GM12878 (cell line): ENCODE results near the gene FBLN5. TPM values are rescaled to one million over a fixed set of nuclear protein-coding genes. Genes with fewer than 3 reads are reported as not detected.

Experiments
- ATAC-seq: fragments of 200-7000 bp; cut with Tn5 transposase; 3 replicates; pipeline ENCODE4 v1.9.1; 2020; ENCODE audit warnings: mild to moderate bottlenecking, moderate library complexity
- BruUV-seq: library from RNA; stranded (reverse); fragments of 400-500 nt; replicated peaks from 2 replicates; lab custom pipeline; 2021; lab: Mats Ljungman, UMichigan
- CTCF ChIA-PET: fragments of 300-600 bp; sonication (Branson Sonifier 250); formaldehyde crosslinking; extraction: SDS; loops from one replicate; lab custom pipeline; 2021; ENCODE audit warnings: inconsistent platforms; lab: Yijun Ruan, JAX
- POLR2A ChIA-PET: fragments of 350-600 bp; formaldehyde crosslinking; extraction: SDS; loops from one replicate; lab custom pipeline; 2021; ENCODE audit warnings: inconsistent platforms; lab: Charles Lee
- RAD21 ChIA-PET: fragments of 300-600 bp; sonication (Branson Sonifier 250); formaldehyde crosslinking; loops from one replicate; lab custom pipeline; 2023; ENCODE audit warnings: antibody characterized with exemption; ENCODE audit not compliant: unreplicated experiment; lab: Charles Lee
- SMC1A ChIA-PET: fragments of 300-600 bp; sonication (Branson Sonifier 250); formaldehyde crosslinking; loops from one replicate; lab custom pipeline; 2023; ENCODE audit not compliant: unreplicated experiment, uncharacterized antibody; lab: Charles Lee
- DNase-seq: peaks from one replicate; pipeline ENCODE4 v3.0.0-alpha.2; 2011; ENCODE audit warnings: low read depth, low spot score
- FAIRE-seq: peaks from 3 replicates; lab custom pipeline; 2011; peaks lifted over from hg19 to GRCh38; lab: Jason Lieb, UNC
- H2AFZ ChIP-seq: 2 replicates; pipeline ENCODE4 v1.6.0; 2011; ENCODE audit warnings: low read depth, low read length, control low read depth; ENCODE audit not compliant: control insufficient read depth
- H3K27ac ChIP-seq: 2 replicates; pipeline ENCODE4 v1.5.1; 2011; ENCODE audit warnings: control low read depth; ENCODE audit not compliant: control insufficient read depth, insufficient read depth
- H3K27me3 ChIP-seq, 2 experiments: replicated peaks in 1 of 2; 2 replicates each; pipeline versions ENCODE4 v1.6.0 to v1.6.1; 2011; ENCODE audit warnings: low read length in 1 of 2; ENCODE audit not compliant: control insufficient read depth in 2 of 2, insufficient read depth in 2 of 2
- H3K36me3 ChIP-seq, 2 experiments: 2 replicates each; pipeline ENCODE4 v1.5.1; 2011; ENCODE audit warnings: low read length in 1 of 2; ENCODE audit not compliant: control insufficient read depth in 2 of 2, insufficient read depth in 2 of 2
- H3K4me1 ChIP-seq: 2 replicates; pipeline ENCODE4 v1.6.1; 2011; ENCODE audit warnings: mild to moderate bottlenecking, low read length, moderate library complexity, mixed read lengths; ENCODE audit not compliant: control insufficient read depth, insufficient read depth
- H3K4me2 ChIP-seq: 2 replicates; pipeline ENCODE4 v1.6.0; 2011; ENCODE audit warnings: control low read depth; ENCODE audit not compliant: control insufficient read depth, insufficient read depth
- H3K4me3 ChIP-seq: fragments of 200-600 bp; sonication (generic); 2 replicates; pipeline ENCODE4 v1.5.1; 2016
- H3K79me2 ChIP-seq: 2 replicates; pipeline ENCODE4 v1.6.0; 2011; ENCODE audit warnings: low read length; ENCODE audit not compliant: control insufficient read depth, insufficient read depth
- H3K9ac ChIP-seq: 2 replicates; pipeline ENCODE4 v1.8.0; 2011; ENCODE audit warnings: low read length, control low read depth, mixed read lengths; ENCODE audit not compliant: control insufficient read depth, insufficient read depth
- H3K9me3 ChIP-seq: replicated peaks from 3 replicates; pipeline ENCODE4 v1.5.1; 2011; ENCODE audit warnings: mild to moderate bottlenecking, low read length; ENCODE audit not compliant: control insufficient read depth, insufficient read depth
- H4K20me1 ChIP-seq: 2 replicates; pipeline ENCODE4 v1.6.0; 2011; ENCODE audit not compliant: control insufficient read depth, insufficient read depth
- BCLAF1 ChIP-seq: fragments of 450-650 bp; IDR thresholded peaks from 2 replicates; pipeline ENCODE4 v1.6.1; 2017; ENCODE audit warnings: antibody characterized with exemption, mild to moderate bottlenecking, moderate library complexity
- CEBPZ ChIP-seq: fragments of 150-350 bp; IDR thresholded peaks from 2 replicates; pipeline ENCODE4 v1.6.1; 2016; ENCODE audit warnings: low read depth, low read length
- GABPA ChIP-seq: IDR thresholded peaks from 2 replicates; pipeline ENCODE4 v1.6.1; 2014; ENCODE audit warnings: antibody characterized with exemption, low read depth, mild to moderate bottlenecking, inconsistent platforms
- HCFC1 ChIP-seq: fragments of 150-350 bp; IDR thresholded peaks from 2 replicates; pipeline ENCODE4 v1.6.1; 2014; ENCODE audit warnings: low read length
- IRF4 ChIP-seq: IDR thresholded peaks from 2 replicates; pipeline ENCODE4 v1.6.1; 2011; ENCODE audit warnings: low read depth, low read length
- MAX ChIP-seq: IDR thresholded peaks from 2 replicates; pipeline ENCODE4 v1.6.1; 2012; ENCODE audit warnings: low read depth, low read length, improper control_type of control experiment
- NBN ChIP-seq: fragments of 450-650 bp; IDR thresholded peaks from 2 replicates; pipeline ENCODE4 v1.6.1; 2016
- NFYA ChIP-seq: IDR thresholded peaks from 2 replicates; pipeline ENCODE4 v1.6.1; 2011; ENCODE audit warnings: low read depth, mild to moderate bottlenecking, low read length, improper control_type of control experiment, borderline replicate concordance
- PBX3 ChIP-seq: IDR thresholded peaks from 2 replicates; pipeline ENCODE4 v1.6.1; 2011; ENCODE audit warnings: mild to moderate bottlenecking, low read depth, low read length, moderate library complexity; ENCODE audit not compliant: insufficient replicate concordance
- PML ChIP-seq: IDR thresholded peaks from 2 replicates; pipeline ENCODE4 v1.6.1; 2012; ENCODE audit warnings: low read length, inconsistent platforms
- SMARCA5 ChIP-seq: fragments of 450-650 bp; IDR thresholded peaks from 2 replicates; pipeline ENCODE4 v1.6.1; 2017; ENCODE audit warnings: mild to moderate bottlenecking
- TBL1XR1 ChIP-seq: IDR thresholded peaks from 2 replicates; pipeline ENCODE4 v1.6.1; 2012; ENCODE audit warnings: low read depth, low read length, improper control_type of control experiment
- TCF7 ChIP-seq: IDR thresholded peaks from 2 replicates; pipeline ENCODE4 v1.6.1; 2014; ENCODE audit warnings: antibody characterized with exemption, borderline replicate concordance
- ZBTB33 ChIP-seq: fragments of 450-650 bp; IDR thresholded peaks from 2 replicates; pipeline ENCODE4 v1.6.1; 2017; ENCODE audit warnings: mild to moderate bottlenecking
- WGBS: methylation state at CpG from one replicate; pipeline ENCODE4 v1.1.6; 2016; ENCODE audit warnings: low lambda C conversion rate; ENCODE audit not compliant: insufficient replicate concordance, insufficient coverage; ENCODE audit errors: missing lambda C conversion rate; 5-methylcytosine and 5-hydroxymethylcytosine counted together
- in situ Hi-C: fragments of 300-500 bp; cut with MboI; formaldehyde crosslinking; loops from 9 replicates; pipeline ENCODE4 v1.14.3; 2018; ENCODE audit warnings: mixed read lengths
- intact Hi-C: fragments of 100-400 bp; cut with micrococcal nuclease; formaldehyde crosslinking; loops from one replicate; pipeline ENCODE4 v1.14.2; 2022; ENCODE audit not compliant: unreplicated experiment
- polyA plus RNA-seq, 11 experiments: library from polyadenylated mRNA; depleted of rRNA in 4 of 11; unstranded in 6 of 11; stranded (reverse) in 5 of 11; fragments of >200 nt; fragmentation: Nextera tagmentation in 4 of 11; fragmentation: Illumina TruSeq in 1 of 11; extraction: Ambion mirVana in 4 of 11; extraction: Trizol in 1 of 11; gene quantifications; 1 replicate in 1 of 11; 2 replicates in 10 of 11; pipeline versions ENCODE4 v1.2.1 to v1.2.3, GENCODE V29; 2011 to 2016; ENCODE audit warnings: inconsistent platforms in 2 of 11, missing spikeins in 2 of 11, low read depth in 1 of 11
- total RNA-seq, 4 experiments: library from RNA; depleted of rRNA in 3 of 4; stranded (reverse); fragments of >200 nt in 3 of 4; fragmentation: Illumina TruSeq in 1 of 4; extraction: Trizol in 1 of 4; gene quantifications; 2 replicates each; pipeline versions ENCODE4 v1.2.1 to v1.2.3, GENCODE V29; 2013 to 2021

The FBLN5 gene
- total and polyA plus RNA-seq, 10 of the 15 experiments (the other 5 are each of a cell fraction or from before 2014, with no cell fraction given), result 0.03 to 0.64 (median 0.24) TPM

- Histone ChIP-seq H2AFZ (no peak overlapping the region), H3K9ac (no peak overlapping the region), H3K27me3 (peaks cover 0 to 9% of the 10 kb centered on the region in 2 experiments; a peak in 2 of 4 replicates), H4K20me1 (no peaks in the 10 kb centered on the region), H3K4me2 (no peak overlapping the region), H3K27ac (no peak overlapping the region), H3K36me3 (no peaks in the 10 kb centered on the region), H3K79me2 (no peaks in the 10 kb centered on the region), H3K4me1 (no peaks in the 10 kb centered on the region), H3K9me3 (no peaks in the 10 kb centered on the region), H3K4me3 (no peak overlapping the region)
- ChIA-PET RAD21 (no interaction called here), CTCF (no interaction called here), SMC1A (interaction anchor here (0.7 kb wide), 1 partner anchor 297 kb away, joined by 3 read pairs; no protein-coding TSS in a partner anchor), POLR2A (interaction anchor here (0.5 to 0.7 kb wide), 2 partner anchors 12 to 94 kb away, joined by 3 to 4 read pairs; no protein-coding TSS in a partner anchor)
- BruUV-seq, result no TSS peak
- no peak for FAIRE-seq
- intact Hi-C loops (no loop called here), in situ Hi-C loops (no loop called here)
- ATAC-seq, result no peak
- WGBS, result 25% methylated on average over 38 of the region's 38 CpGs
- no peak for DNase-seq
- TF ChIP-seq NFYA (no peak), ZBTB33 (no peak), CEBPZ (no peak), NBN (no peak), GABPA (no peak), HCFC1 (no peak), BCLAF1 (no peak), MAX (no peak), PML (no peak), TBL1XR1 (no peak), TCF7 (no peak), IRF4 (no peak), PBX3 (no peak), SMARCA5 (no peak)
These were observed 646 bp downstream of the FBLN5 start for GRCh38 chr14:91946622-91947474.
